Activated CD8-positive, alpha-beta memory T cell treated with anti-CD3 and anti-CD28 coated beads, Interleukin-2, amount 50 U/mL, for 48 hours (primary cell): ENCODE results near the gene CYB5D1.

ENCODE experiments used
- DNase-seq: peaks from one replicate; pipeline ENCODE4 v3.0.0-alpha.2; 2020

Gene CYB5D1

GRCh38 chr17:7834542-7834956 lies 23.3 kb upstream of the CYB5D1 start:
- no peak for DNase-seq

DNA sequence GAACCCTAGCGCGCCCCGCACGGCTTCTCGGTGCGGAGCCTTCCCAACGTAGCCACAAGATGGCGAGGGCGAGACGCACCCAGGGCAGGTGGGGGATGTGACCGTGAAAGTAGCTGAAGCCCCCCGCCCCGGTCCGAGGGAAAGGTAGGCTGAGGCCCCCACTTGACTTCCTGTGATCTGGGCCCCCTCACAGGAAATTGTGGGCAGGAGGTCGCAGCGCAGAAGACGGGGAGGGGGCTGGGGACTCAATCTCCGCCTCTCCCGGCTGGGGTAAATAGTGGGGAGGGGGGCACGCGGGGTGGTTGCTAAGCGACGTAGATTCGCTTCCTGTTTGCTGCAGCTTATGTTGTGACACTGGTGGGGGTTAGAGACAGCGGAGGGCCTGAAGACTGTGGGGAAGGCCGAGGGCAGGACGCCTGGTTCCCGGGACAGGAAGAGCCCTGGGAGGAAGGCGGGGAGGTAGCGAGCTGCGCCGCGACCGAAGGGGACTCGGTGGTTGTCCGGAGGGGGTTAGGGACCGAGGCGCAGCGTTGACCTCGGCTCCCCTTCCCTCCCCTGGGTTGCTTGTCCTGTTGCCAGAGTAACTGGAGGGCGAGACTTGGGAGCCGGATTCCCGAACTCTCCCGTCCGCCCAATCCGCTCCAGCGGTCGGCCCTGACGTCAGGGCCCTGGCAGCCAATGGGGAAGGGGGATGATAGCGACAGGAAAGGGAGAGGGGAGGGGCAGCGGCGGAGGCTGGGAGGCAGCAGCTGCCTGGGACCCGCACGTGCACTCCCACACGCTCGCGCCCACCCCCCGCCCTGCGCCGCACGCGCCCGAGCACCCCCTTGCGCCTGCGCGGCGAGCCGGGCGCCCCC lies 22.6 kb upstream of the CYB5D1 start:
- peak; percentile 92 for DNase-seq

GRCh38 chr17:7835814-7836595 lies 21.8 kb upstream of the CYB5D1 start:
- DNase-seq: no peak

DNA sequence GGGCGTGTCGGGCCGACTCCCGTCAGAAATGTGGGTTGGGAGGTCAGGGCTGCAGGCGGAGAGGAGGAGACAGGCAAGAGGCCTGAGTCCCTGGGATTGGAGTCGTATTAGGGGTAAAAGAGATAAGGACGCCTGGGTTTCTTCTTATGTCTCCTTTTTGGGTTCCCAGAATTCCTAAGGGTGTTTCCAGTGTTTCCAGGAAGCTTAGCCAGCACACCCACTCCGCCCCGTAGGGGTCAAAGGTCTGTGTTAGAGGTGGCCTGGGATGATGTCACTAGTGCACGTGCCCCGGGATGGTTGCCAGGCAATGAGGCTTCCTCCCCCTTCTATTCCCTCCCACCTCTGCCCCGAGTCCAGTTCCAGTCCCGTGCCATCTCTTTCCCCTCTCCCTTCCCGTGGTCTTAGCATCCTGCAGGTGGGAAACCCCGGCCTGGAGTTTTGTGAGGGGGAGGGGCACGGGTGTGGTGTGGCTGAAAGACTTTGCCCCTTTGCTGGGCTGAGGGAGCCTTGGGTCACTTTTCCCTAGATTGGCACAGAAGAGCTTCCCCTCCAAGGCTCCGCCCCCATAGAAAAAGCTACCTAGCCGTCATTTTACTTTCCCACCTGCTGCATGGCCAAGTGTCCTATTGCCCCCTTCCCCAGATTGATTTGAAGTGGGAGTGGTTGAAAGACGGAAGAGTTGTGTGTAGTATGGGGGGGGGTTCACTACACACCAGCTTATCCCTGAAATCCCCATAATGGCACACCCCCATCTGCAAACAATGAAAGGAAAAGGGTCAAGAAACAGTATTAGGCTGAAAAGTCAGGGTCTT lies 21.0 kb upstream of the CYB5D1 start:
- DNase-seq: peak; percentile 80

- DNase-seq: no peak
Observed at GRCh38 chr17:7837408-7838088, 20.3 kb upstream of the CYB5D1 start.

DNA sequence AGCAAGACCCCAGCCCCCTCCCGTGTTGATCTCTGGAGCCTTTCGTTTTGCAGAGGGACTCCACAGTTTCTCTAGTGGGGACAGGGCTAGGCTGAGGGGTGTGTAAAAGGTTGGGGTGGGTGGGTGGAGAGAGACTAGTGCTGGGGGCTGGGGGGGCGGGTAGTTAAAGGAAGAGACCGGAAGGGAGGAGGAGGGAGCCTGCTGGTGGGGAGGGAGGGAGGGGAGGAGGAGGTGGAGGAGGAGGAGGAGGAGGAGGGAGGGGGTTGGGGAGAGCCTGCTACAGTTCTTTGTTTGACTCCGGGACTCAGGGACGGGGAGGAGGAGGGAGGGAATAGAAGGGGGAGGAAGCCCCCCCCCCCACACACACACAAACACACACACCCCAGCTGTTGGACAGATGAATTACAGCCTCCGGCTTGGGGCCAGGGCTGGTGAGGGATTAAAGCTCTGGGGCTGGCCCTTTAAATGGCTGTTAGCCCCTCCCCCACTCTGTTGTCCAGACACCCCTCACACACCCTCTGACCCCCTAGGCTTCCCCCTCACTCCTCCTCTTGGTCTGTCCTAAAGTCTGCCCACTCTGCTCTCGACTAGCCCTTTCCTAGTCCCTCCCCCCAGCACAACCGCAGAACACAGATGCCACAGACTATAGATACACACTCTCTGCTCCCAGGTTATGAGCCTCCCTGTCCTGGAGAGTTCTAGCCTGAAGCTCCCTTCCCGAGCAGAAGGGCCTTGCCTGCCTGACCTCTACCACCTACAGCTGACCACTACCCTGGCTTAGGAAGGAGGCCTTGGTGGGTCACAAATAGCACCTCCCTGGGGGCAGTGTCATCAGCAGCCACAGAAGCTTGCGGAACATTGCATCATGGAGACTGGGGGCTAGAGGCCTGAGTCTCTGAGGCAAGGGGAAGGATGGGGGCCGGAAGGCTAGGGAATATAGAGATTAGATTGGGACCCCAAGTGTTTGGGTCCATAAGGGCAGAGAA lies 19.4 kb upstream of the CYB5D1 start:
- no peak for DNase-seq

DNA sequence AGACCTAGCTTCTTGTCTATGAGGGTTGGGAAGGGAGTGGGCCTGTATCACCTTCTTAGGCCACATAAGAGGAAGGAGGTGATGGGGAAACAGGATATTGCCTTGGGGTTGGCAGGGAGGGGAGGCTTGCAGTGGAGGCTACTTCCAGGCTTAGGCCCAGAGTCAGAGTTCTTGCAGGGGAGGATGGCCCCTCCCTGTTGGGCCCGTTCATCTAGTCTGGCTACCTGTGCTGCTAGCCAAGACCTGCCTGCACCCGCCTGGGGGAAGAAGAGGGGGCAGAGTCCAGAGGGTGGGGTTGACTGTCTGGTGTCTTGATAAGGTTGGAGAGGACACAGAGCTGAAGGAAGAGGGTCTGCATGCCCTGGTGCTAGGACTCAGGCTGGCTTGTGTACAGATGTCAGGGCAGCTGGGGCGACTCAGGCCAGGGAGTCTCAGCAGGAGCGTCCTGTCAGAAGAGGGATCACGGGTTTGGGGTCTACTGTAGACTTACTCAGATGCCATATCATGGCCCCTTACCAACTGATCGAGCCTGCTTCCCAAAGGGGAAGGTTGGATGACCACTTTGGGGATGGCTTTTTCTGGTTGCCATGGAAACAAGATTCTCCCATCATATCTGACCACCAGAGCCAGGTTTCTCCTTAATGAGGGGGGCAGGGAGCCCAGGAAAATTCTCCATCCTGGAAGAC lies 18.5 kb upstream of the CYB5D1 start:
- DNase-seq: no peak

DNA sequence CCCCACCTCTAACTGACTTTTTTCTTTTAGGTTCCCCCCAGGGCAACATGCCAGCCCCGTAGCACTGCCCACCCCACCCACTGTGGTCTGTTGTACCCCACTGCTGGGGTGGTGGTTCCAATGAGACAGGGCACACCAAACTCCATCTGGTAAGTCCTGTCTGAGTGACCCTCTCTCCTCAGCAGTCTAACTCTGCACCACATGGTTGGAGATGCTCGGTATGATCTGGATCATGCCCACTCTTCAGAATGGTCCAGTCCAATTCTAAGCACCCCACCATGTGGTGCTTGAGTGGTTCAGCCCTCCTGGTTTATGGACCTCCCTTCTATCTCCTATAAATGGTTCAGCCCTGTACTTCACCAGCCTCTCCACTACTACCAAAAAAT lies 17.9 kb upstream of the CYB5D1 start:
- no peak for DNase-seq

- no peak for DNase-seq
Observed at GRCh38 chr17:7840441-7840840, 17.4 kb upstream of the CYB5D1 start.

- DNase-seq: no peak
Observed at GRCh38 chr17:7840875-7841274, 16.9 kb upstream of the CYB5D1 start.

DNA sequence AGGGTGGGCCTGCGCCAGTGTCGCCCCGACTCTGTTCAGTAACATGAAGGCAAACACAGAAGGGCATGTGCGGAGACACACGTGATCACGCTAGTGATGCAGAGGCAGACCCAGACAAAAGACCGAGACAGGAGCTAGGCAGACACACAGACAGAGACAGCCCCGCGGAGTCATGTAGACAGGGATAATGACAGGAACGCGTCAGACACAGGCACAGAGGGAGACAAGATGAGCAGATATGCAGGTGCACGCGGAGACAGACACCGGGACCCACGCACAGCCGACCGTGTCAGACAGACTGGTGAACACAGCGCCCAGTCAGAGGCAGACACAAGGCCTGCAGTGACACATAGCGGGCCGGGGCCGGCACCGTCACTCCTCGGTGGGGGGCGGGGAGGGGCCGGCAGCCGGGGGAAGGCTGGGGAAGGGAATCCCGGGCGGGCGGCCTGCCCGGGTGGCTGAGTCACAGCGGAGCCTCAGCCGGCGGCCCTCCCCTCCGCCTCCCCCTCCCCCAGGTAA lies 16.3 kb upstream of the CYB5D1 start:
- DNase-seq: peak; percentile 93

- DNase-seq: peak; percentile 93
Observed at GRCh38 chr17:7841915-7842379, 15.9 kb upstream of the CYB5D1 start.

- DNase-seq: peak; percentile 95
Observed at GRCh38 chr17:7842380-7843256, 15.2 kb upstream of the CYB5D1 start.

GRCh38 chr17:7843257-7843535 lies 14.6 kb upstream of the CYB5D1 start:
- DNase-seq: peak; percentile 83

GRCh38 chr17:7843536-7844291 lies 14.1 kb upstream of the CYB5D1 start:
- peak; percentile 91 for DNase-seq

DNA sequence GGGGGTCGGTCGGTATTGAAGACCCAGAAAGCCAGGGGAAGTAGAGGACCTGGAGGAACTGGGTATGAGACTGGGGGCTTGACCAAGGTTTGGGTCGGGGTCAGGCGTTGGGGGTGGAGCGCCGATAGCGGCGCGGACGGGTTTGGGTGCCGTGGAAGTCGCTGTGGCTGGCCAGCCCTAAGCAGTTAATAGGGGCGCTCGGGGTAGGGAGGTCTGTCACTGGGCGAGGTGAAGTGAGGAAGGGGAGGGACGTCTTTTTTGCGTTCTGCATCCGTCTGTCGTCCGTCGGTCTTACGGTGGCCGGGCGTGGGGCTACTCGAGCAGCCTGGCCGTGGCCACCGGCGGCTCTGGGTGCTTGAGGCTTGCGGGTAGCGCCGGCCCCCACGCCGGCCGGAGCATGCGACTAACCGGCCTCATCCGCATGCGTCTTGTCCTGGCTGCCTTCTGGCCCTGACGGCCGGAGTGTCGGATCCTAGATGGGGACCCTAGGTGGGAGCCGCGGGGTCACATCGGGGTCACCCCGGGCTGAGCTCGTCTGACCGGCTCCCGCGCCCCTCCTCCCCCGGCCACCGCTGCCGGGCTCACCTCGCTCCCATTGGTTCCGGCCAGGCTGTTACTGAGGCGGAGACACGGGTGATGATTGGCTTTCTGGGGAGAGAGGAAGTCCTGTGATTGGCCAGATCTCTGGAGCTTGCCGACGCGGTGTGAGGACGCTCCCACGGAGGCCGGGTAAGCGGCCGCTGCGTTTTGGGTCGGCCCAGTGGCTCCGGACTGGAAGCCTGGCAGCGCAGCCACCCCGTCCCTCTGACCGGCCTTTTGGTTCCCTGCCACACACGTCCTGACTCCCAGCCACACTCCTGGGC lies 13.3 kb upstream of the CYB5D1 start:
- DNase-seq: peak; percentile 89

GRCh38 chr17:7845359-7846062 lies 12.3 kb upstream of the CYB5D1 start:
- no peak for DNase-seq
